ENCODE results near the gene PRR20D.
"Not testable (repeated sequence)": the region's sequence is repeated elsewhere in the genome, so short reads cannot be mapped to it uniquely, and the experiment has no call there.

The PRR20D gene

DNA sequence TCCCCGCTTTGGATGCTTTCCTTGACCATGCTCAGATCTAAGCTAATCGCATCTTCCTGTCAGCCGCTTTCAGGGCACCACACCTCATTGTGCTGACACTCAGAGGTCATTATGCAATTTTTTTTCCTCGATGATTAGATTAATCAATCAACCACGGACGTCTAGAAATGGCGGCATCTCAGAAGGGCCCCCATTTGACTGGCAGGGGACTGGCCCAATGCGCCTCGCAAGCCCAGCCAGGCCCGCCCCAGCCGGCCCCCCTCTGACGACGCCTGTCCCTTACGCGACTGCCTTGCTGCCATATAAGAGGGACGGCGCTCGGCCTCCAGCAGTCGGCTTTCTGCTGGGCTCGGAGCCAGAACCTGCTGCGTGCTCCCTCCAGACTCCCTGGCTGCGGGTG lies at the start of gene PRR20D:
PRR20D (plus strand) TSS at position 301 of the 400 bp plus-strand sequence. CDS start 387 bp downstream, outside the sequence.
- not testable (repeated sequence) for ATAC-seq, DNase-seq

- no peak for DNase-seq
- ATAC-seq = no peak
These were observed 45.5 kb upstream of the PRR20D start for GRCh38 chr13:57114945-57115344.

- no peak for ATAC-seq
- no peak for DNase-seq
These were observed 36.8 kb upstream of the PRR20D start for GRCh38 chr13:57123681-57124080.

GRCh38 chr13:57128909-57129308 lies 31.5 kb upstream of the PRR20D start:
- ATAC-seq (no peak), DNase-seq (no peak)

- ATAC-seq (no peak), DNase-seq (no peak)
These were observed 24.3 kb upstream of the PRR20D start for GRCh38 chr13:57136093-57136492.

DNA sequence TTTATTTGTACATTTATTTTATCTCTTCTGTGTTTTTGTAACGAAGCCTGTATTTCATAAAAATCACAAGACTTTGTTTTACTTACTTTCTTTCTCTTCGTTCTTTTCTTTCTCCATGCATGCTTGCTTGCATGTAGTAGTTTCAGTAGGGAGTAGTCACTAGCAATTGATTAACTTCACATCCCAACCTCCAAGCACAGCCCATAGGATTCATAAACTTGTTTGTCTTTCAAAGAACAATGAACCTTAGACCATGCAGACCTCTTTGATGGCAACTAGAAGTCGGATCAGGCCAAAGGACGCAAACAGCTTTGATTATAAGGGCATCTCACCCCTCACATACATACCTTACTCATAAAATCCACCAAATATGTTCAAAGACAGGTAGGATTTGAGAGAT lies 22.8 kb upstream of the PRR20D start:
- ATAC-seq (no peak), DNase-seq (no peak)

DNA sequence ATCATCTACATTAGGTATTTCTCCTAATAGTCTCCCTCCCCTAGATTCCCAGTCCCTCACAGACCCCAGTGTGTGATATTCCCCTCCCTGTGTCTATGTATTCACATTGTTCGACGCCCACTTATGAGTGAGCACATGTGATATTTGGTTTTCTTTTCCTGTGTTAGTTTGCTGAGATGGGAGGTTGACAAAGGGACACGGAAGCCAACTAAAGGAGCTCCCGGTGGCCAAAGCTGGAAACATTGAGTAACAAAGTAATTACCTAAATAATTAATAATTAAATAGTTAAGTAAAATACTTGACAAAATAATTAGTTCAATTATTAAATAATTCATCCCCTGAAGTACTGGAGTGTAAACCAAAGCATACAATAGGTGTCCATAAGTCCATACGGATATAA lies 21.4 kb upstream of the PRR20D start:
- ATAC-seq (no peak), DNase-seq (no peak)

GRCh38 chr13:57139781-57140180 lies 20.7 kb upstream of the PRR20D start:
- not testable (repeated sequence) for ATAC-seq, DNase-seq

DNA sequence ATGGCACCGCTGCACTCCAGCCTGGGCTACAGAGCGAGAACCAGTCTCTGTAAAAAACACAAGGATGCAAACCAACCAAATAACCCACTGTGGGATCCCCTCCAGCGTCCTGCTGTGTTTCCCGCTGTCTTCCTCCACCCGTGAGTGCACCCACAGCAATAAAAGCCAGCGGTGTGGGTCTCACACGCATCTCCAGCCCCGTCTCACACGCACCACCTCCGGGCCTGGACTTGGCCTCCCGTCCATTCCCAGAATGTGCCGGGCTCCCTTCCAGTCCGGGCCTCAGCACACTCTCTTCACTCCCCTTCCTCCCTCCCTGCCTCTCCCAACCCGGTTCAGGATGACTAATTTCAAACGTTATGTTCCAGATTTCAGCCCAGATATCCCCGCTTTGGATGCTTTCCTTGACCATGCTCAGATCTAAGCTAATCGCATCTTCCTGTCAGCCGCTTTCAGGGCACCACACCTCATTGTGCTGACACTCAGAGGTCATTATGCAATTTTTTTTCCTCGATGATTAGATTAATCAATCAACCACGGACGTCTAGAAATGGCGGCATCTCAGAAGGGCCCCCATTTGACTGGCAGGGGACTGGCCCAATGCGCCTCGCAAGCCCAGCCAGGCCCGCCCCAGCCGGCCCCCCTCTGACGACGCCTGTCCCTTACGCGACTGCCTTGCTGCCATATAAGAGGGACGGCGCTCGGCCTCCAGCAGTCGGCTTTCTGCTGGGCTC lies 20.0 kb upstream of the PRR20D start, which contains the start of gene PRR20A:
PRR20A (plus strand) TSS at position 684 of the 734 bp plus-strand sequence. CDS start 387 bp downstream, outside the sequence.
- not testable (repeated sequence) for DNase-seq, ATAC-seq

GRCh38 chr13:57147188-57147587 lies 13.2 kb upstream of the PRR20D start, which contains the start of gene PRR20B:
PRR20B (plus strand) TSS chr13:57147488; CDS start chr13:57147875, 387 bp downstream.
- ATAC-seq, DNase-seq: not testable (repeated sequence)

- not testable (repeated sequence) for ATAC-seq, DNase-seq
These were observed 12.3 kb upstream of the PRR20D start for GRCh38 chr13:57148106-57148505.

DNA sequence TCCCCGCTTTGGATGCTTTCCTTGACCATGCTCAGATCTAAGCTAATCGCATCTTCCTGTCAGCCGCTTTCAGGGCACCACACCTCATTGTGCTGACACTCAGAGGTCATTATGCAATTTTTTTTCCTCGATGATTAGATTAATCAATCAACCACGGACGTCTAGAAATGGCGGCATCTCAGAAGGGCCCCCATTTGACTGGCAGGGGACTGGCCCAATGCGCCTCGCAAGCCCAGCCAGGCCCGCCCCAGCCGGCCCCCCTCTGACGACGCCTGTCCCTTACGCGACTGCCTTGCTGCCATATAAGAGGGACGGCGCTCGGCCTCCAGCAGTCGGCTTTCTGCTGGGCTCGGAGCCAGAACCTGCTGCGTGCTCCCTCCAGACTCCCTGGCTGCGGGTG lies 6.7 kb upstream of the PRR20D start, which contains the start of gene PRR20C:
PRR20C (plus strand) TSS at position 301 of the 400 bp plus-strand sequence. CDS start 387 bp downstream, outside the sequence.
- not testable (repeated sequence) for ATAC-seq, DNase-seq

DNA sequence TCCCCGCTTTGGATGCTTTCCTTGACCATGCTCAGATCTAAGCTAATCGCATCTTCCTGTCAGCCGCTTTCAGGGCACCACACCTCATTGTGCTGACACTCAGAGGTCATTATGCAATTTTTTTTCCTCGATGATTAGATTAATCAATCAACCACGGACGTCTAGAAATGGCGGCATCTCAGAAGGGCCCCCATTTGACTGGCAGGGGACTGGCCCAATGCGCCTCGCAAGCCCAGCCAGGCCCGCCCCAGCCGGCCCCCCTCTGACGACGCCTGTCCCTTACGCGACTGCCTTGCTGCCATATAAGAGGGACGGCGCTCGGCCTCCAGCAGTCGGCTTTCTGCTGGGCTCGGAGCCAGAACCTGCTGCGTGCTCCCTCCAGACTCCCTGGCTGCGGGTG lies 6.5 kb downstream of the PRR20D start, which contains the start of gene PRR20E:
PRR20E (plus strand) TSS at position 301 of the 400 bp plus-strand sequence. CDS start 387 bp downstream, outside the sequence.
- ATAC-seq, DNase-seq: not testable (repeated sequence)

DNA sequence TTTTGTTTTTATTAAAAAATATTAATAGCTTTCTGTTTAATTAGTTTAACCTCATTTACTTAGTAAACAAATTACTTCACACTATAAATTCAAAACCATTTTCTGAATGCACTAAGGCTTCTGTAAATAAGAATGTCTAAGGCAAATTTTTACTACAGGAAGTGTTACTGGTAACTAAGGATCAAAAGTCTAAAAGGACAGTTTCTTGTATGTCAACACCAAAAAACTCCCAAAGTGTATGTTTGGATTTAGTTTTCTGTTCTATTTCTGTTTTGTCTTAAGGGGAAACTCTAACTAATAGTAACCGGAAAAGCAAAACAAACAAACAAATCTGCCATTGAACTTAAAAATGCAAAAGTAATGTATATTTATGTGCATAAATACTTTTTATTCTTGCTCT lies 31.2 kb downstream of the PRR20D start:
- ATAC-seq (no peak), DNase-seq (no peak)

DNA sequence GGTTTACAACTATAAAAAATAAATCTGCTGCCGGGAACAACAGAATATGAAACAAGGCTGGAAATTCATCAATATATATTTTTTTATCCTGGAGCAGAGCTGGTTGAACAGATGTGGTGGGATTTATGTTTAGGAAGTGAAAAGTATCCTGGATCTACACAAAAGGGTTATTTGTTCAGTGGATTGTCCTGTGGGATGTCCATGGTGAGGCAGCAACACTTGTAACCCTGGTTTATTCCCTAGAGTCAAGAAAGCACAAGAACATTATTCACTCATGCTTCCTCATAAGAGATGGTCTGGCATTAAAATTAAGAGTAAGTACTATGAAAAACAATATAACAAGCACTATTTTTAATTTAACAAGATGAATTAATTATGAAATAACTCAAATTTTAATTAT lies 52.6 kb downstream of the PRR20D start:
- DNase-seq (no peak), ATAC-seq (no peak)
